Body of pancreas (tissue), 4 donors: ENCODE results near the gene PHLDA2. TPM values are rescaled to one million over a fixed set of nuclear protein-coding genes. Genes with fewer than 3 reads are reported as not detected.

ENCODE experiments used
- ATAC-seq: fragments of 150-250 bp; one replicate; pipeline ENCODE4 v1.9.1; 2016
- DNase-seq, 4 donors: peaks; one replicate each; pipeline ENCODE4 v3.0.0-alpha.2; 2019
- H3K27ac ChIP-seq, 4 donors: fragments of 200-600 bp; sonication (generic); 1 replicate in 3 of 4; 2 replicates in 1 of 4; pipeline versions ENCODE4 v1.5.1 to v1.6.1; 2016 to 2019; ENCODE audit warnings: mild to moderate bottlenecking in 1 of 4, mixed read lengths in 1 of 4, moderate library complexity in 1 of 4
- H3K27me3 ChIP-seq, 2 donors: fragments of 200-600 bp; sonication (generic); one replicate each; pipeline ENCODE4 v1.6.0; 2016; ENCODE audit warnings: mild to moderate bottlenecking in 1 of 2
- H3K36me3 ChIP-seq, 2 donors: fragments of 200-600 bp; sonication (generic); replicated peaks in 1 of 2; 2 replicates each; pipeline ENCODE4 v1.5.1; 2016; ENCODE audit warnings: low read depth in 2 of 2; ENCODE audit not compliant: insufficient read depth in 1 of 2
- H3K4me1 ChIP-seq: fragments of 200-600 bp; sonication (generic); one replicate; pipeline ENCODE4 v1.6.0; 2016
- H3K4me3 ChIP-seq, 2 donors: fragments of 200-600 bp; sonication (generic); 1 replicate in 1 of 2; 2 replicates in 1 of 2; pipeline ENCODE4 v1.5.1; 2016 to 2019
- H3K9me3 ChIP-seq, 3 donors: fragments of 200-600 bp; sonication (generic); 1 replicate in 2 of 3; 2 replicates in 1 of 3; pipeline ENCODE4 v1.5.1; 2016
- POLR2A ChIP-seq, 3 donors: fragments of 450-650 bp; IDR thresholded peaks; one replicate each; pipeline ENCODE4 v1.6.1; 2016; ENCODE audit warnings: antibody characterized with exemption in 3 of 3, mild to moderate bottlenecking in 2 of 3
- WGBS, 2 donors: methylation state at CpG; one replicate each; pipeline ENCODE4 v1.1.5; 2017; 5-methylcytosine and 5-hydroxymethylcytosine counted together
- intact Hi-C: fragments of 100-400 bp; cut with DNase I; formaldehyde crosslinking; loops from one replicate; pipeline ENCODE4 v1.15.1; 2023
- total RNA-seq, 2 donors: library from RNA; depleted of rRNA; stranded (reverse); fragments of >200 nt; gene quantifications; one replicate each; pipeline ENCODE4 v1.1.0, GENCODE V29; 2016
- TF ChIP-seq, protein P1 (sequence below), 7 experiments: fragments of 450-650 bp in 4 of 7; fragments of 200-600 bp in 3 of 7; sonication (generic) in 3 of 7; IDR thresholded peaks; one replicate each; pipeline ENCODE4 v1.5.1; 2016 to 2019; ENCODE audit warnings: antibody characterized with exemption in 7 of 7

The PHLDA2 gene
- total RNA-seq, 2 donors from 2014 or later, result 4.2 TPM; not detected in 1

DNA sequence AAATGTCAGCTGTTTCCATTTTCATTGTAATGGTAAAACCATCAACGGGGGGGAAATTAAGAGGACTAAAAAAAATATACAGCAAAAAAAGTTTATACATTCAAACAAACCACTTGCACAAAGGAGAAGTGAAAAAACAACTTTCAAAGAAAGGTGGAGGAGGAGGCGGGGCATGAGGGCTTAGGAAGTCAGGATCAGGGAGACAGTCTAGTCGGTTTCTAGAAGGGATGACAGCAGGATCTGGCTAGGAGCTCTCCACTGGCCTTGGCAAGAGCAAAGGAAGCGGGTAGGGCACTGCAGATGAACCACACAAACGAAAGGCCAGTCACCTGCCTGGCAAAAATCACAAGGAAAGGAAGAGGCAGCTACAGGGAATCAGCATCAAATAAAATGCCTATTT is 31.9 kb upstream of the PHLDA2 start:
- DNase-seq (no peak), ATAC-seq (no peak)
- Histone ChIP-seq H3K36me3 (peaks cover 11 to 28% of the 10 kb centered on the region in 2 donors), H3K27ac (no peak overlapping the region), H3K4me1 (no peaks in the 10 kb centered on the region), H3K27me3 (no peaks in the 10 kb centered on the region), H3K9me3 (no peaks in the 10 kb centered on the region), H3K4me3 (no peak overlapping the region)
- intact Hi-C loops, result no loop called here
- 66 to 86% methylated on average over 5 of the region's 5 CpGs for WGBS, 2 donors
- TF ChIP-seq, protein P1, sequence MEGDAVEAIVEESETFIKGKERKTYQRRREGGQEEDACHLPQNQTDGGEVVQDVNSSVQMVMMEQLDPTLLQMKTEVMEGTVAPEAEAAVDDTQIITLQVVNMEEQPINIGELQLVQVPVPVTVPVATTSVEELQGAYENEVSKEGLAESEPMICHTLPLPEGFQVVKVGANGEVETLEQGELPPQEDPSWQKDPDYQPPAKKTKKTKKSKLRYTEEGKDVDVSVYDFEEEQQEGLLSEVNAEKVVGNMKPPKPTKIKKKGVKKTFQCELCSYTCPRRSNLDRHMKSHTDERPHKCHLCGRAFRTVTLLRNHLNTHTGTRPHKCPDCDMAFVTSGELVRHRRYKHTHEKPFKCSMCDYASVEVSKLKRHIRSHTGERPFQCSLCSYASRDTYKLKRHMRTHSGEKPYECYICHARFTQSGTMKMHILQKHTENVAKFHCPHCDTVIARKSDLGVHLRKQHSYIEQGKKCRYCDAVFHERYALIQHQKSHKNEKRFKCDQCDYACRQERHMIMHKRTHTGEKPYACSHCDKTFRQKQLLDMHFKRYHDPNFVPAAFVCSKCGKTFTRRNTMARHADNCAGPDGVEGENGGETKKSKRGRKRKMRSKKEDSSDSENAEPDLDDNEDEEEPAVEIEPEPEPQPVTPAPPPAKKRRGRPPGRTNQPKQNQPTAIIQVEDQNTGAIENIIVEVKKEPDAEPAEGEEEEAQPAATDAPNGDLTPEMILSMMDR (IDR thresholded peaks at IDR 0.05), result no peak
- no peak for TF ChIP-seq POLR2A (IDR thresholded peaks at IDR 0.05)

DNA sequence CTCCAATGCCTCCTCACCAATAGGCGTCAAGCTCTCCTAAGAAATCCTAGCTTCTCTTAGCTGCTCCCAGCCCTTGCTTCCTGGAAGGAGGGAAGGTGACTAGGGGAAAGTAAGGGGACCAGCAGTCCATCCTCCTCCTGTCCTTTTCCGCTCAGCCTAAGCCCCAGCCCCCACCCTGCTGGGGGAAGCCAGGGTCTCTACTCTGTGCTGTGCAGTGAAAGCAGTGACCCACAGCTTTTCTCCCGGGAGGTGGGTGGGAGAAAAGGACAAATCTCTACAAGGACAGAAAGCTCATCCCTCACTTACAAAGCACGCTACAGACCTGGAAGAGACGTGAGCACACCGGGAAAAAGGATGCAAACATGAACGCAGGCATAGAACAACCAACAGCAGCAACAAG is 30.9 kb upstream of the PHLDA2 start:
- H3K4me1 ChIP-seq, result no peaks in the 10 kb centered on the region
- peaks cover 7 to 30% of the 10 kb centered on the region in 2 donors for H3K36me3 ChIP-seq
- ATAC-seq (no peak), DNase-seq (no peak)
- TF ChIP-seq POLR2A (IDR thresholded peaks at IDR 0.05), result no peak
- TF ChIP-seq, protein P1 (IDR thresholded peaks at IDR 0.05), result no peak
- H3K9me3 ChIP-seq, result no peaks in the 10 kb centered on the region
- intact Hi-C loops, result no loop called here
- no peak overlapping the region for H3K4me3 ChIP-seq
- H3K27ac ChIP-seq, result no peak overlapping the region
- no peaks in the 10 kb centered on the region for H3K27me3 ChIP-seq
- 93 to 98% methylated on average over 7 of the region's 7 CpGs for WGBS, 2 donors

DNA sequence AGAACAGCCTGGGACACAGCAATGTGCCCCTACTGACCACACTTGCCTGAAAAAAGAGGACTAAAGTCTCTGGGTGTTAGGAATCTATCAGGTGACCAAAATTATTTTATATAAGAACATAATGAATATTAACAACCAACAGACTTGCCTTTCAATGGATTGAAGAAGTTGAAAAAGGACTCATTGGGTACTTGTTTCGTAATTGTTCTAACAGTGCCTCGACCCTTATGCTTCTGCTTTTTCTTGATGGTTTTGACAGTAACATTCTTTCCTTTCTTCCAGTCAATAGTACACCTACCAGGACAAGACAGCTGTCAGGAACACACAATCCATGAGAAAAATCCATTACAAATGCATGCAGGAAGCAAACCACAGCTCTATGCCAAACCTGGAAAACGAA is 29.0 kb upstream of the PHLDA2 start:
- WGBS, 2 donors, result 70 to 83% methylated on average over 3 of the region's 3 CpGs
- Histone ChIP-seq H3K27ac (no peak overlapping the region), H3K27me3 (no peaks in the 10 kb centered on the region), H3K4me3 (no peak overlapping the region), H3K36me3 (peaks cover 10 to 27% of the 10 kb centered on the region in 2 donors), H3K9me3 (no peaks in the 10 kb centered on the region), H3K4me1 (no peaks in the 10 kb centered on the region)
- DNase-seq (no peak), ATAC-seq (no peak)
- TF ChIP-seq, protein P1 (IDR thresholded peaks at IDR 0.05), result no peak
- no peak for TF ChIP-seq POLR2A (IDR thresholded peaks at IDR 0.05)
- intact Hi-C loops, result no loop called here

DNA sequence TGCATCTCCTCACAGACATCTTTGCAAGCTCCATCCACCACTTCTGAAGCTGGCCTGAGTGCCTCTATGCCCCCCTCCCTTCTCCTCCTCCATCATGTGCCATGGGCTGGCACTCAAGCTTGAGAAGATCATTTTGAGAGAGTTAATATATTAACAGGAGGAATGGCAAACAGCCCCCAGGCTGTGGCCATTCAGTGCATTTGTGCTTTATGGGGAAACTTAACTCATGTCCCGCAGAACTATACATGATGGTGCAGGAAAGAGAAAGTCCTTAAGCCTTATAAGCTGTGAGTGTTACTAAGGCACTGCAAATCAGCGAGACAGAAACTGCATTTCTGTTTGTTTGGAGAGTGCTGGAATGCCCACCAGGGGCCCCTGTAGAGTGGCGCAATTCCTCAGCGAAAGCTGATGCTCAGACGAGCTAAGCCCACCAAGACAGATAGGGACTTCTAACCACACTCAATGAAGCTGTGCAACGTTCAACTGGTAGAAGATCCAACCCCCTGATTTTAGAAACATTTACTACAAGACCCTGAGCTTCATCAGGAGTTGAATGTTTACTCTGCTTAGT is 26.8 kb upstream of the PHLDA2 start:
- Histone ChIP-seq H3K9me3 (no peaks in the 10 kb centered on the region), H3K4me1 (no peaks in the 10 kb centered on the region), H3K4me3 (no peak overlapping the region), H3K27me3 (no peaks in the 10 kb centered on the region), H3K36me3 (peaks cover 12 to 45% of the 10 kb centered on the region in 2 donors), H3K27ac (no peak overlapping the region)
- WGBS, 2 donors, result 82 to 90% methylated on average over 6 of the region's 6 CpGs
- TF ChIP-seq POLR2A (IDR thresholded peaks at IDR 0.05), result no peak
- TF ChIP-seq, protein P1 (IDR thresholded peaks at IDR 0.05), result no peak
- ATAC-seq, result no peak
- intact Hi-C loops, result no loop called here
- DNase-seq, result no peak

DNA sequence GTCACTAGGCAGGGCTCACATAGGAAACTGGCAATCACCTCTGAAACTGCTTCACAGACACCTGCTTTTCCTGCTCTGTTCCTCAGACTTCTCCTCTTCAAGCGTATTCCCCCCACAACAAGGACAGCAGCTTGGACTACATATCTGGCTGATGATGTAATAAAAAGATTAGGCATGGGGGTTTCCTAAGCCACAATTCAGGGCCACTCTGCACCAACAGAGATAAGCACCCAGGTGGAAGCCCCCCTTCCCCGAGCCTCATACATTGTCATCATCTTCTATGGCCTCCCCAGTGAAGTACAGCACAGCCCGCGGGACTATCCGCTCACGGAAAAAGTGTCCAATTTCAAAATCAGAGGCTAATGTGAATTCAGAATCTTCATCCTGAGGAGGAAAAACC is 25.0 kb upstream of the PHLDA2 start:
- H3K27me3 ChIP-seq, result no peaks in the 10 kb centered on the region
- WGBS, 2 donors, result 78 to 86% methylated on average over 6 of the region's 6 CpGs
- no peak overlapping the region for H3K27ac ChIP-seq
- H3K9me3 ChIP-seq, result no peaks in the 10 kb centered on the region
- DNase-seq, result no peak
- peak; percentile 33 for ATAC-seq
- intact Hi-C loops, result no loop called here
- TF ChIP-seq, protein P1 (IDR thresholded peaks at IDR 0.05), result no peak
- no peak for TF ChIP-seq POLR2A (IDR thresholded peaks at IDR 0.05)
- no peak overlapping the region for H3K4me3 ChIP-seq
- peaks cover 12 to 46% of the 10 kb centered on the region in 2 donors for H3K36me3 ChIP-seq
- no peaks in the 10 kb centered on the region for H3K4me1 ChIP-seq
